Daoy (cell line): ENCODE data around the gene RFTN1. TPM values are rescaled to one million over a fixed set of nuclear protein-coding genes. Genes with fewer than 3 reads are reported as not detected.
"Not testable (repeated sequence)": the region's sequence is repeated elsewhere in the genome, so short reads cannot be mapped to it uniquely, and the experiment has no call there.

Experiments used
- DNase-seq: peaks from one replicate; pipeline ENCODE4 v3.0.0-alpha.2; 2015; ENCODE audit warnings: low read depth
- total RNA-seq: library from RNA; depleted of rRNA; stranded (reverse); fragments of >200 nt; shearing (Covaris generic); gene quantifications from 2 replicates; pipeline ENCODE4 v1.2.3, GENCODE V29; 2014

The RFTN1 gene
- total RNA-seq, 1 experiment from 2014 or later = 27.9 TPM

DNA sequence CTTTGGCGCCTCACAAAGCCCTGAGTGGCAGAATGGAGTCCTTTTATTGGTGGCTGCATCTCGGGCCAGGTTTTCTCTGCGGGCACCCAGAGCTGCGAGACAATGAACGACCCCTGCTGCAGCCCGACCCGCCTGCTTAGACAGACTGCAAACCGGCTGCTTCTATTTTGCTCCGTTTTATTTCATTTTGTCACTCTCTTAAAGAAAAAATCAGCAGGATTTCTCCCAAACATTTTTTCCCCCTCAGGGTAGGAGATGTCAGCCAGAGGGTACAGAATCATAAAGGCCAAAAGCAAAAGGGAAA, 183.7 kb downstream of the RFTN1 start:
- no peak for DNase-seq

DNA sequence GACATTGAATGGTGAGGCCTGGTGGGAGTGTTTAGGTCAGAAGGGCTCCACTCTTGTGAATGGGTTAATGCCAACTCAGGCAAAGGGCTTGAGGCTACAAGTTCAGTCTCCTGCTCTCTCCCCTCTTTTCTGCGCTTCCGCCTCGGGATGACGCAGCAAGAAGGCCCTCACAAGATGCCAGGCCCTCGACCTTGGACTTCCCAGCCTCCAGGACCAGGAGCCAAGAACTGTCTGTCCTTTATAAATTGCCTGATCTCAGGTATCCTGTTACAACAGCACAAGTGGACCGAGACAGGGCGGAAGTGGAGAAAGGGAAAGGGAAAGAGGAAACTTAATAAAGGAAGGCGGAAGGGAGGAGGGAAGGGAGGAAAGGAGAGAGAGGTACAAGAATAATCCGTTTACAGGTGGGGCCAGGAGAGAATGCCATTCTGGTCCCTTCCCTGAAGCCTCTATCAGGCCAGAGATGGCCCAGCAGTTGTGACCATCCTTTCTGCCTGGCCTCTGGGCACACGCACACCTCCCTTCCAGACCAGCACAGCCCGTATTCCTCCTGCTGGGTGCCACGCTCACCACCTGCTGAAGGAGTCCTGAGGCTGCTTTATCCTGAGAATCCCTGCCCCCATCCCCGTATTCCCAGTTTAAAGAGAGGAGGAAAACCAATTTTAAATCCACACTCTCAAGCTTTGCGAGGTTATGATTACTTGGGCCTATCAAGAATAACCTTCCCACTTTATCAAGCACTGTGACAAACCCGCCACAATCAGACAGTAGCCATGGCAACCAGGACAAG, 184.3 kb downstream of the RFTN1 start:
- DNase-seq = no peak

DNA sequence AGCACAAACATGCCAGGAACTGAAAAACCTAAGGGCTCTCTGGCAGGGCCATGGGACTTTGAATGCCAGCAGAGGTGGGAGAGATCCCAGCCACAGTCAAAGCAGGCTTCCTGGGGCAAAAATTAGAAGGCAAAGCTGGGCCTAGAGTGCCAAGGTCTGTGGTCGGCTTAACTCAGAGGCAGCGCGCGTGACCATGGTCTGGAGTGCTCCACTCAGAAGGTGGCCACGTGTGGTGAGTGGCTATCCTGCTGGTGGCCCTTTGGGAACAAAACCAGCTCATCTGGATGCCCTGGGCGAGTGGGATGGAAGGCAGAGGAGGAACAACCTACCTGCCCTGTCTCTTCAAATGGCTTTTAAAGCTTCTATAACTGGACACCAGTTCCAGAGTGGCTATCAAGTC, 185.4 kb downstream of the RFTN1 start:
- DNase-seq = no peak

DNA sequence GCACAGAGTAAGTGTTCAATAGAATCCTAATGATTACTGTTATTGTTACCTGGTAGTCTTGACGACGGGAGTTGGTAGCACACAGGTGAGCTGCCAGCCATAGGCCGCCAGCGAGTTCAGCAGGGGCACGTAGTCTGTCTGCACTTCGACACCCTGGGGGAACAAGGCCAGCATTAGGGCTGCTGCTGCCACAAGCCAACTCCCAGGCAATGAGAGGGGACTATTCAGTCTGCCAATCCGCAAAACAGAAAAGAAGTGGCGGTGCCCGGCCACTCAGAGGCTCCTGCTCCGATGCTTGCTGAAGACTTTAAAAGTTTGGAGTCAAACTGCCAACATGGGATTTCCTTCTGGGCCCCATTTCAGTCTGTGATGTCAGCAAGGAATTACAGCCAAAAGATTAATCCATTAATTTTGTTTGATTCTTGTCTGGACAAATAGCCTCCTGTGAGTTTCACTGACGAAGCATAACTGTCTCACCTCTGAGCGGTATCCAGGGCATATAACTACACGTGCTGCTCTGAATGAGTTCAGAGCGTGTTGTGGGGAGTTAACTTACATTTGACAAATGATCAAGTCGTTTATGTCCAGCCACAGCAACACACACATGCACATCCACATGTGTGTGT, 186.7 kb downstream of the RFTN1 start:
- DNase-seq = no peak

DNA sequence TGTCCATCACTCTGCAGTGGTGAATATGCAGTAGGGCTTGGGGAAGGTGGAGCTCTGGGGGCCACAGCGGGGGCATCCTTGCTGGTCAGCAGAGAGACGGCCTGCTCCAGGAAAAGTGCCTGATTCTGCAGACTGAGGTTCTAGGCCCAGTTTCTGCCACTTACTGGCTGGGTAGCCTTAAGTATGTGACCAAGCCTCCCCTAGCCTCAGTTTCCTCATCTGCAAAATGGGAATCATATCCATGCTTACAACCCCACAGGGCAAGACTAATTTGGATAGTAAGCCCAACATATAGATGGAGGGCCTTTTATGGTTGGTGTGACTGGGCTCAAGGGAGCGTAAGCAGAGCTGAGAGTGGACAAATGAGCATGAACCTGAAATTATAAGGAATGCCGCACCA, 187.6 kb downstream of the RFTN1 start:
- DNase-seq = no peak

DNA sequence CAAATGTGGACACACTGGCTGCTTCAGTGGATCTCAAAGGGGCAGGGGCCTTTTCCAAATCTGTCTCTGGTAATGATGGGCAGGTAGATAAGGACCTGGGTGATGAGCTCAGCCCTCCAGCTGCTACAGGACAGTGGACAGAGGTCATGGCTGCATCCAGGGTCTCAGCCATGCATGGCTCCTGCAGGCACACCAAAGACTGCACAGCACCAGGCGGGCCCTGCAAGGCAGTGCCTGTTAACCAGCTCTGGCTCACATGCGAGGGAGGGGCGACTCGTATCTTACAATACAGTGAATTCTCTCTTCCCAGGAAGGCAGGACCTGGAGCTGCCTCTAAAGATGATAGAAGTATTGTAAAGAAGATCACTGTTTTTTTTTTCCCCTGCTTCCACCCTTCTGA, 189.8 kb downstream of the RFTN1 start:
- DNase-seq = no peak

DNA sequence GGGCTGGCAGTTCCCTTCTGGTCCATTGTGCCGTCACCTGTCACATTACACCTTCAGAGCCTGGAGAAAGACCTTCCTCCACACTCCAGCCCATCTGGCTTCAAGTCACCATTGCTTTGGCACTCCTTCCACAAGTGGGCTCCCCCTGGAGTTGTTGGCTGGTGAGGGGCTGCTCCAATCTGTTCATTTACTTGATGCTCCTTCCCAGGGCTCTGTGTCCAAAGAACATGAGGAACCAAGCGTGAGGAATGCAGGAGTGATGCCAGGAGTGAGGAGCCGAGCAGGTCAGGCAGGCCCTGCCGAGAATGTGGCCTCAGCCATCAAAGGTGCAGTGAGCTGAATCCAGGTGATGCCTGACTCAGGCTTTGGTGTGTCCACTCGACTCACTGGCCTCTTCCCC, 191.3 kb downstream of the RFTN1 start:
- DNase-seq = no peak

DNA sequence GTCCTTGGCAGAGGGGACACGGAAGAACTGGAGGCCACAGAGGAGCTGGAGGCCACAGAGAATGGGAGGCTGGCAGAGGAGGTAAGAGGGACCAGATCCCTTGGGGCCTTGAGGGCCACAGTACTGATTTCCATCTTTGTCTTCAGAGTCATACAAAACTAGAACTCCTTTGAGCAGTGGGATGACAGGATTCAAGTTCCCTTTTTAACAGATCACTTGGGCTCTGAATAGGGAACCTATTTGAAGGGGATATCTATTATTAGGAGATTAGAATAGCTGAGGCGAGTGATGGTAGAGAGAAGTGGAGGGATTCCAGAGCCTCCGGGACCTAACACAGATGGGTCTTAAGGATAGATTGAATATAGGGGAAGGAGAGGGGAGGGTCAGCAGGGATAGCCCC, 192.8 kb downstream of the RFTN1 start:
- no peak for DNase-seq

DNA sequence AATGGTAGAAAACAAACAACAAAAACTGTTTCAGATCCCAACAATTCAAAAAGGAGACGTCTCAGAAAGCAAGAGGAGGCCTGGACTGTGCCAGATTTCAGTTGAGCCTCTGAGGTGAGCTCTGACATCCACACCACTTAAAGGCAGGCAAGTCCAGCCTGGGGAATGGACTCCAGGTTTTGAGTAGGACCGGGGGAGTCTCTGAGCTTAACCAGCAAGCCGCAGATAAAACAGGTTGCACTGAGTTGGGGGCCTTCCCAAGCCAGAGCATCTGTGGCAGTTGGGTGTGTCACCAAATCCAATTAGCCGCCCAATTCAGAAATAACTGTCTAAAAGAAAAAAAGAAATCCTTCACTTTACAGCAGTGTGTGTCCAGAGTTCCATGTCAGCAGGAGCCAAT, 193.8 kb downstream of the RFTN1 start:
- no peak for DNase-seq

DNA sequence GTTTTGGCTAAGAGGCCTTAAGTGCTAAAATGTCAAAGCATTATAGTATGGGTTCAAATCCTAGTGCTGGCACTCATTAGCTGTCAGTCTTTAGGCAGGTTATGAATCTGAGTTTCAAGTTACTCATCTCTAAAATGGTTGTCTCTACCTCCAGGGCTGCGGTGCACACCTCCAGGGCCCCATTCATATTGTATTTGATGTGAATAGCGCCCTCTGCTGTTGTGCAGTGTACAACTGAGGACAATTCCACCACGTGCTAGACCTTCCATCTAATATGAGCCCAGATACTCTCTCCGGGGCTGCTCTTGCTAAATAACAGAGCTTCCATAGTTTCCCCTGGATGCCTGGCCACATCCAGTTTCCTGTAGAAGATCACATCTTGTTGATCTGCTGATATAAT, 194.2 kb downstream of the RFTN1 start:
- peak; percentile 28 for DNase-seq

DNA sequence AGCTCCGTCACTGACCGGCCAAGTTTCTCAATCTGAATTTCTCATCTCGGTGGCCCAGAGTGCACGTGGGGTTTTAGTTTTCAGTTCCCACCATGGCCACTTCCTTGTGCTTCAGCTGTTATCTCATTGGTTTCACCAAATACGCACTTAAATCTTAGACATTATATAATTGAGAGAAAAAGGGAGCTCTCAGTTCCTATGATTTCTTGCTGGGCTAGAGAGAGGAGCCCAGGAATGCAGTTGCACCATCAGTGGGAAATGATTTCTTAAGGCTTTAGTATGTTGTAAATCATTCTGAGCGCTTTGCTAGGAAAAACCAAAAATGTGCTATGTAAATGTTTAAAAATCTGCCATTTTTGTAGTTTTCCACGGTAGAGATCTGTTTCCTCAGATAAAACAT, 195.3 kb downstream of the RFTN1 start:
- DNase-seq = no peak

DNA sequence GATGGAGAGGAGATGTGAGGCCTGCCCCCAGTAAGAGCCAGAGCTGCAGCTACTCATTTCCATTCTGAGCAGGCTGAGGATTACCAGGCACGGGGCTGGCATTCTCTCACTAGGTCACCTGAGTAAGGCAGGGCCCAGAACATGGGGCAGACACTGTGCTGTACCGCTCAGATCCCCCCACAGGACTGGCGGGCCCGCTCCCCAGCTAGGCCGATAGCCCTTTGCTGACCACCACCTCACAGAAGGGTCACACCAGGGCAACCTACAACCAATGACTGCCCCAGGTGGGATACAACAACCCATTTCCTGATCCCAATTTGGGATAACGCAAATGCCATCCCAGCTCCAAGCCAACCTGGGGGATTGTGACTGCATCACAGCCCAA, 195.9 kb downstream of the RFTN1 start:
- DNase-seq = no peak

DNA sequence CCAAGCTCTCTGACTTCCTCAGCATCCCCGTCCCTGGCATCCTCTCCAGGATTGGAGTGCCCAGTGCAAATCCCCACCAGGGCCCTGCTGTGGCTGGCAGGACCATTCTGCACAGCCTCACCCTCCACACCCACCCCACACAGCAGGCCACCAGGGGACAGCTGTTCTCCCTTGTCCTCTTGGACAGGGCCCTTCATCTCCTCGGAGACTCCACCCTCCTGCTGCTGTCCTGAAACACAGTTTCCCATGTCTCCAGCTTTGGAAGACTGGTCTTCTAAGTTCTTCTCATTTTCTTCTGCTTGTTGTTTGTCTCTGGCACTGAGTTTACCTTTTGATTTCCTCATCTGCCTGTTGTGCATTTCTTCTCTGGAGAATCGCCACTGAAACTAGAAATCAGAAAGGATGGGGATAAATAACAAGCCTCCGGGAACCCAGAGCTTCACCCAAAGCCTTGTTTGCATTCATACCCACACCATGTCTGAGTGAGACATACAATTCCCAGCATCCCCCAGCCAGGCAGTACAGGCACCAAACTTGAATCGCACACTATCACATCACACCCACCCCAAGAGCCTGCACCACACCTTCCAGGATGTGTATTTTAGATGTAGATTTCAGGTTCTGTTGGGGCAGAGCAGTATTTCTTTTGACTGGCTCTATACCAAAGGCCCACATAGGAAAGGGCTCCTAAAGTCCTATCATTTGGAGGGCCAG, 196.5 kb downstream of the RFTN1 start:
- DNase-seq = no peak

DNA sequence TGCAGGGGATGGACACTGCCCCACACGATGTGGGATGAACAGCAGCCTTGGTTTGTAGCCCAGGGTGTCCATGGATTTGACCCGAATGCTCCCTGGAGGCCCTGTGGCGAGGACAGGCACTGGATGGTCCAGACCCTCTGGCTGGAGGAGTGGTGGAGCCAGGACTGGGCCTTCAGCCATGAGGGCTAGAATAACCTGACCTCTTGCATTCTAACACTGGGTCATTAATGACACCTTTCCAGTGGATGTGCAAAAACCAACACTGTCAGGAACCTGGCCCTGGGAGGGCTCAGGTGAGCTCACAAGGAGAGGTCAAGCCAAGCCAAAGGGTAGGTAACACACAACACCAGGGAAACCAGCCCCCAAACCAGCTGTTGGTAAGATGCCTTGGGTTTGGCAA, 197.1 kb downstream of the RFTN1 start:
- no peak for DNase-seq

DNA sequence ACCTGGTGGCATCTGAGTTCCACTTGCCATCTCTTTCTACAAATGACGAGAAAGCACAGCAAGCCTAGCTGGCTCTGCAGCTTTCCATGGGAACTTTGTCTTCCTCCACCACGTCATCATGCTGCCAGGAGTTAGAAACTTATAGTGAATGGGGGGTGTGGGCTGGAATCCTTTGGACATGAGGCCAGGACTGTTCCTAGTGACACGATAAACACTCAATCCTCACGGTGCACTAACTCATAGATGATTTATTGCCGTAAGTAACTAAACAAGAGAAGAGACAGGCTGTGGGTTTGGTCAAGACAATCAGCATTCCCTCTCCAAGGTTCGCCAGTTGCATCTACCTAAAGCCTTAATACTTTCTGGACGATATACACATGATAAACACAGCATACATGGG, 197.9 kb downstream of the RFTN1 start:
- no peak for DNase-seq

DNA sequence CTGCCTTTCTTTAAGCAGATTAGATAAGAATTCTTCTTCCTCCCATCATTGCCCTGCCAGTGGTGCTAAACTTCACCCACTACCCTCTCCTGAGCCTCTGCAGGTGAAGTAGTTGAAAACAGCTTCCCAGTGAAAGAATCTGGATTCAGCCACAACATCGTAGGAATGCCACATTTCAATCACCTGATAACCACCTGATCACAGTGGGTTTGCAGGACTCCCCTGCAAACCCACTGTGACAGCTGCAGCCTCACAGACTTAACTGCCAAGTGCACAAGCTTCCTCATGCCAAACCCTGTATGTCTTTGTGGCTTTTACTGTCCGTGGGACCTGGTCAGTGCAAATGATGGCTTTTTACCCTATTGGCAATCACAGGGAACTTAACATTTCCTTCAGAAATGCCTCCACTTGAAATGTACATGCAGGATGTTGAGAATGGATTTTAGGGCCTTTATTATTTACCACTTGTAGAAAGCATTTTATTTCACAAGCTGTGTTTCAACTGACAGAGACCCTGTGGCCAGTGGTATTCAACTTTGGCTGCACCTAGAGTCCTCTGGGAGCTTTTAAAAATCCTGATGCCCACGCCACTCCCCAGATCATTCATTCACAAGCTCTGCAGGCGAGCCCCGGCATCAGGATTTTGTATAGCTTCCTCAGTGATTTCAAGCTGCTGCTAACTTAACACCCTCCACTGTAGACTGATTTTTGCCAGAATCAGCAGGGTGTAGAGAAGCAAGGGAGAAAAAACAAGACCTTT, 199.4 kb downstream of the RFTN1 start:
- DNase-seq = no peak

DNA sequence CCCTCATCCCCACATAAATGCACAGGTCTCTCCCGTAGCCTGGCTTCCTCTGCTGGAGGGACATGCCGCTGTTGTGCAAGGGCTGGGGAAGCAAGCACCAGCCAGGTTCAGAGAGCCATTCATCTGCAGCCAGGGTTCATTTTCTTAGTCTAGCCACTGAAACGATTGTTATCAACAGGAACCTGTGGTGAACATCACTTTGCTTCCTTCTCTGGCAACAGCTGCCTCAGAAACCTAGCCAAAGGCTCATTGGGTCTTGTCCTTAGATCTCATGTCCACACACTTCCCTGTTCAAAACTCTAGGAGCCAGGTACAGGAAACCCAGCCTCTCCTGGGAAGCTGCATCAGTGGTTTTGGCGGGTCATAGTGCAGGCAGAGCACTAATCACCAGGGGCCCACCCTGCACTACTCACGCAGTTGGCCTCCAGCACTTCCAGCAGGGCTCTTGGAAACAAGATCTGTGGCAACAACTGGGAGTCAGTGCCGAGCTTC, 201.5 kb downstream of the RFTN1 start:
- peak; percentile 25 for DNase-seq

DNA sequence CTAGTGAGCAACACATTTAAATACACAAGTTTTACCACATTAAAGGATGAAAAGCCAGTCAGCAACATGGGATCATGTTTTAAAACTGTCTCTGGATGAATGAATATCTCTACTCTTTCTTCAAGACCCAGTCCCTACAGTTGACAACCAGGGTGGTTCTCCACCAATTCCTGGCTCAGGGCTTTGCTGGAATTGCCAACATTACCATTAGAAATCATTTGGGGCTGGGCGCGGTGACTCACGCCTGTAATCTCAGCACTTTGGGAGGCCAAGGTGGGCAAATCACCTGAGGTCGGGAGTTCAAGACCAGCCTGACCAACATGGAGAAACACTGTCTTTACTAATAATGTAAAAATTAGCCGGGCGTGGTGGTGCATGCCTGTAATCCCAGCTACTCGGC, 203.0 kb downstream of the RFTN1 start:
- not testable (repeated sequence) for DNase-seq

DNA sequence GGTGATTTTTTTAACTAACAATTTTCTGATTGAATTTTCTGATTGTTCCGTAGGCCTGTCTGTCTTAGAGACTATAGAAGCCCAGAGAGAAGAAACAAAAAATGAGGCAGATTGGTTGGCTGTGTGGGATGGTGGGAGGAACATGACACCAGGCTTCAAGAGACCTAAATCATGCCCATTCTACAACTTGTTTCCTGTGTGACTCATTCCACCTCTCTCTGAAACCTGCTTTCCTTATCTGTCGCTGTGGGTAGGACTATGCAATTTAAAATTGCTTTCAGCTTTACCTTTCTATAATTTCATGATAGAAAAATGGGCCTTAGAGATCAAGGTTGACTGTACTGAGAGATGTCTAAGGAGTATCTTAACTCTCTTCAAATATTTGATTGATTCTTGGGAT, 203.9 kb downstream of the RFTN1 start:
- DNase-seq = peak; percentile 77

DNA sequence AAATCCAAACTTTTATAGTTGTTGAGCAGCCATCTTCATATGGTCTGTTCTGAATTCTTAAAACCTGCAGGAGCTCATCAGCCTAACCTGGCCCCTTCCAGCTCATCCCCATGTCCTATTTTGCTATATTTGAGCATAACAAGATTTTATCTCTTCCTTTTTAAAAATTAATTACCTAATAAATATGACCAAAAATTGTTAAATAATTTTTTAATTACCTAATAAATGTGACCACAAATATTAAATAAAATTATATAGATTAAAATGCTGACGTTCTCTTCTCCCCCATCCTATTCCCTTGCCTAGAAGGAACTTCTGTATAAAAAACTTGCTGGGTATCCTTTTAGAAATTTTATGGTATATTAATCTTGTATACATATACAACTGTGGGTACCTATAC, 204.8 kb downstream of the RFTN1 start:
- DNase-seq = no peak

DNA sequence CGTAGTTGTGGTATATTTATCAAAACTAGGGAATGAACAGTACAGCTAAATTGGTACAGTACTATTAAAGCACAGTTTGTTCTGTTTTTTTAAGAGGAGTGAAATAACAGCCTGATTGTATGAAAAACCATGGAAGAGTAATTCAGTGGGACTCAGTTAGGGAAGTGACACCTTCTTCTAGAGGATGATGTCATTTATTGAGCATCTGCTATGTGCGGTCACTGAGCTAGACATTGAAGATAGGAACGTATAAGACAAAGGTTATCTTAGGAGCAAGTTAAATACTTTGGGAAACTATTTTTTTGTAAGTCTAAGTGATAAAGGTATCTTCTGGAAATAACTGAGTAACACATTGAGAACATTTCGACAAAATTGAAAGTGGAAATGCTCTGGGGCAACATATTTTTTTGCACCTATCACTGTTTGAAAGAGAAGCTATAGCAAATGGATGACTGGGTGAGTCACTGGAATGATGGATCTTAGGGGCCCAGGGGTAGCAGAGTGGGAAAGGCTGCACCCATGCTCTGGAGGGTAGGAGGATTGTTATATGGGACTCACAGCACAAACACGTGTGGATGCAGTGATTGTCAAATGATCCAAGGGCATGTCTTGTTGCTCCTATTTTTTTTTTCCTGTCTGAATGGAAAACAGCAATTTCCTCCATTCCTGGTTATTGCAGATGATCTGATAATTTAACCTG, 205.5 kb downstream of the RFTN1 start:
- DNase-seq = no peak

DNA sequence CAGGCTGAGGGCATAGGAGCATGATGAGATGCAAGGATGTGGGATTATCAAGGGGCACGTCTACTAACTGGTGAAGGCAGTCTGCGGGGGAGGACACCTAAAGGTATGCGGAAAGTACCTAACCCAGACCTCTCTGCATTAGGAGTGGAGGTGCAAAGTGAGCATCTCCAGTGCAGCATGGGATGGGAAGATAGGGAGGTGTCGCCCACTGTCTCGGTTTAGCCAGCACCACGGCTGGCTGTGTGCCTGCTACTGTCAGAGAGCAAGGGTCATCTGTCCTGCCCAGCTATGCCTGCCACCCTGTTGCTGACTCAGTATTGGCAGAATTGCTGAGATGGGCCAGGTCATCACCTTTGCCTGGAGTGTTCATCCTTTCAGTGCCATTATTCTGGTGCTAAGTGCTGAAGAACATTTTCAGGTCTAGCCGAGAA, 208.4 kb downstream of the RFTN1 start:
- no peak for DNase-seq
